A549 (cell line): ENCODE data around the gene TMEM61.

Source experiments
- CEBPB ChIP-seq, 2 experiments: fragments of >200 bp in 1 of 2; sonication (Bioruptor Twin) in 1 of 2; formaldehyde crosslinking in 1 of 2; IDR thresholded peaks; 2 replicates each; pipeline ENCODE4 v1.6.1; 2012 to 2016
- ELK1 ChIP-seq: fragments of 150-350 bp; IDR thresholded peaks from 2 replicates; pipeline ENCODE4 v1.6.1; 2014; ENCODE audit warnings: low read depth, mild to moderate bottlenecking, low read length
- EP300 ChIP-seq, 2 experiments: fragments of >200 bp; sonication (Bioruptor Twin); formaldehyde crosslinking; IDR thresholded peaks; 2 replicates in 1 of 2; 3 replicates in 1 of 2; pipeline ENCODE4 v1.6.1; 2016 to 2017
- MAX ChIP-seq: IDR thresholded peaks from 2 replicates; pipeline ENCODE4 v1.6.1; 2012
- MAZ ChIP-seq: fragments of 150-350 bp; IDR thresholded peaks from 2 replicates; pipeline ENCODE4 v1.6.1; 2014; ENCODE audit warnings: antibody characterized with exemption, low read depth, low read length, borderline replicate concordance
- PBX3 ChIP-seq: IDR thresholded peaks from 2 replicates; pipeline ENCODE4 v1.6.1; 2012
- POLR2A ChIP-seq: IDR thresholded peaks from 2 replicates; pipeline ENCODE4 v1.6.1; 2012; ENCODE audit warnings: mild to moderate bottlenecking, low read length
- RAD21 ChIP-seq, 2 experiments: fragments of >200 bp in 1 of 2; sonication (Bioruptor Twin) in 1 of 2; formaldehyde crosslinking in 1 of 2; IDR thresholded peaks in 1 of 2; conservative IDR thresholded peaks in 1 of 2; 2 replicates in 1 of 2; 3 replicates in 1 of 2; pipeline ENCODE4 v1.6.1; 2012 to 2018; ENCODE audit warnings: inconsistent platforms in 1 of 2
- REST ChIP-seq: fragments of 200-600 bp; sonication (generic); IDR thresholded peaks from 2 replicates; pipeline ENCODE4 v1.6.1; 2016; ENCODE audit warnings: antibody characterized with exemption, mild to moderate bottlenecking, moderate library complexity
- RFX5 ChIP-seq: fragments of 450-650 bp; IDR thresholded peaks from 2 replicates; pipeline ENCODE4 v1.7.1; 2014; ENCODE audit warnings: antibody characterized with exemption, mild to moderate bottlenecking, moderate library complexity
- TF ChIP-seq, protein P1 (sequence below): fragments of >200 bp; sonication (Bioruptor Twin); formaldehyde crosslinking; IDR thresholded peaks from 3 replicates; pipeline ENCODE4 v1.5.1; 2016
- TF ChIP-seq, protein P2 (sequence below): fragments of 250-450 bp; sonication (Bioruptor Pico); IDR thresholded peaks from 2 replicates; pipeline ENCODE4 v1.5.0; 2021; ENCODE audit warnings: mild to moderate bottlenecking, moderate library complexity, borderline replicate concordance
- TF ChIP-seq, protein P3 (sequence below): fragments of 450-650 bp; IDR thresholded peaks from 2 replicates; pipeline ENCODE4 v1.6.1; 2014; ENCODE audit warnings: antibody characterized with exemption

- TF ChIP-seq CEBPB (IDR thresholded peaks at IDR 0.05) (no peak), PBX3 (no peak), EP300 (IDR thresholded peaks at IDR 0.05) (no peak), POLR2A (no peak), MAZ (no peak), RAD21 (conservative IDR thresholded peaks at IDR 0.05 in 1 of 2, IDR thresholded peaks at IDR 0.05 in 1 of 2) (no peak), MAX (no peak), REST (no peak), RFX5 (no peak), ELK1 (no peak)
- TF ChIP-seq, protein P1, sequence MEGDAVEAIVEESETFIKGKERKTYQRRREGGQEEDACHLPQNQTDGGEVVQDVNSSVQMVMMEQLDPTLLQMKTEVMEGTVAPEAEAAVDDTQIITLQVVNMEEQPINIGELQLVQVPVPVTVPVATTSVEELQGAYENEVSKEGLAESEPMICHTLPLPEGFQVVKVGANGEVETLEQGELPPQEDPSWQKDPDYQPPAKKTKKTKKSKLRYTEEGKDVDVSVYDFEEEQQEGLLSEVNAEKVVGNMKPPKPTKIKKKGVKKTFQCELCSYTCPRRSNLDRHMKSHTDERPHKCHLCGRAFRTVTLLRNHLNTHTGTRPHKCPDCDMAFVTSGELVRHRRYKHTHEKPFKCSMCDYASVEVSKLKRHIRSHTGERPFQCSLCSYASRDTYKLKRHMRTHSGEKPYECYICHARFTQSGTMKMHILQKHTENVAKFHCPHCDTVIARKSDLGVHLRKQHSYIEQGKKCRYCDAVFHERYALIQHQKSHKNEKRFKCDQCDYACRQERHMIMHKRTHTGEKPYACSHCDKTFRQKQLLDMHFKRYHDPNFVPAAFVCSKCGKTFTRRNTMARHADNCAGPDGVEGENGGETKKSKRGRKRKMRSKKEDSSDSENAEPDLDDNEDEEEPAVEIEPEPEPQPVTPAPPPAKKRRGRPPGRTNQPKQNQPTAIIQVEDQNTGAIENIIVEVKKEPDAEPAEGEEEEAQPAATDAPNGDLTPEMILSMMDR: no peak
- TF ChIP-seq, protein P2, sequence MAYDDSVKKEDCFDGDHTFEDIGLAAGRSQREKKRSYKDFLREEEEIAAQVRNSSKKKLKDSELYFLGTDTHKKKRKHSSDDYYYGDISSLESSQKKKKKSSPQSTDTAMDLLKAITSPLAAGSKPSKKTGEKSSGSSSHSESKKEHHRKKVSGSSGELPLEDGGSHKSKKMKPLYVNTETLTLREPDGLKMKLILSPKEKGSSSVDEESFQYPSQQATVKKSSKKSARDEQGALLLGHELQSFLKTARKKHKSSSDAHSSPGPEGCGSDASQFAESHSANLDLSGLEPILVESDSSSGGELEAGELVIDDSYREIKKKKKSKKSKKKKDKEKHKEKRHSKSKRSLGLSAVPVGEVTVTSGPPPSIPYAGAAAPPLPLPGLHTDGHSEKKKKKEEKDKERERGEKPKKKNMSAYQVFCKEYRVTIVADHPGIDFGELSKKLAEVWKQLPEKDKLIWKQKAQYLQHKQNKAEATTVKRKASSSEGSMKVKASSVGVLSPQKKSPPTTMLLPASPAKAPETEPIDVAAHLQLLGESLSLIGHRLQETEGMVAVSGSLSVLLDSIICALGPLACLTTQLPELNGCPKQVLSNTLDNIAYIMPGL: no peak
- TF ChIP-seq, protein P3, sequence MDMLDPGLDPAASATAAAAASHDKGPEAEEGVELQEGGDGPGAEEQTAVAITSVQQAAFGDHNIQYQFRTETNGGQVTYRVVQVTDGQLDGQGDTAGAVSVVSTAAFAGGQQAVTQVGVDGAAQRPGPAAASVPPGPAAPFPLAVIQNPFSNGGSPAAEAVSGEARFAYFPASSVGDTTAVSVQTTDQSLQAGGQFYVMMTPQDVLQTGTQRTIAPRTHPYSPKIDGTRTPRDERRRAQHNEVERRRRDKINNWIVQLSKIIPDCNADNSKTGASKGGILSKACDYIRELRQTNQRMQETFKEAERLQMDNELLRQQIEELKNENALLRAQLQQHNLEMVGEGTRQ: no peak
Observed at GRCh38 chr1:54977533-54978297, 2.7 kb upstream of the TMEM61 start.
